Duodenal mucosa (tissue), 2 donors: ENCODE results near the gene SUPT3H.

ENCODE experiments used
- H3K27ac ChIP-seq: one replicate; pipeline ENCODE4 v1.7.0; 2013; ENCODE audit warnings: low read depth, low read length
- H3K27me3 ChIP-seq, 2 donors: one replicate each; pipeline ENCODE4 v1.7.0; 2013; ENCODE audit warnings: low read length in 2 of 2, control low read depth in 1 of 2; ENCODE audit not compliant: insufficient read depth in 2 of 2, control insufficient read depth in 1 of 2
- H3K36me3 ChIP-seq, 2 donors: one replicate each; pipeline ENCODE4 v1.7.0; 2013; ENCODE audit warnings: low read length in 2 of 2, control low read depth in 1 of 2; ENCODE audit not compliant: insufficient read depth in 2 of 2, control insufficient read depth in 1 of 2
- H3K4me1 ChIP-seq, 2 donors: one replicate each; pipeline ENCODE4 v1.7.0; 2013; ENCODE audit warnings: low read length in 2 of 2, control low read depth in 1 of 2; ENCODE audit not compliant: insufficient read depth in 2 of 2, control insufficient read depth in 1 of 2
- H3K4me3 ChIP-seq, 2 donors: one replicate each; pipeline ENCODE4 v1.7.0; 2013; ENCODE audit warnings: low read length in 2 of 2, low read depth in 1 of 2
- H3K9ac ChIP-seq, 2 donors: one replicate each; pipeline ENCODE4 v1.7.0; 2013; ENCODE audit warnings: low read length in 2 of 2, low read depth in 1 of 2
- H3K9me3 ChIP-seq, 2 donors: one replicate each; pipeline ENCODE4 v1.7.0; 2013; ENCODE audit warnings: low read length in 2 of 2, control low read depth in 1 of 2; ENCODE audit not compliant: control insufficient read depth in 1 of 2

Gene SUPT3H

DNA sequence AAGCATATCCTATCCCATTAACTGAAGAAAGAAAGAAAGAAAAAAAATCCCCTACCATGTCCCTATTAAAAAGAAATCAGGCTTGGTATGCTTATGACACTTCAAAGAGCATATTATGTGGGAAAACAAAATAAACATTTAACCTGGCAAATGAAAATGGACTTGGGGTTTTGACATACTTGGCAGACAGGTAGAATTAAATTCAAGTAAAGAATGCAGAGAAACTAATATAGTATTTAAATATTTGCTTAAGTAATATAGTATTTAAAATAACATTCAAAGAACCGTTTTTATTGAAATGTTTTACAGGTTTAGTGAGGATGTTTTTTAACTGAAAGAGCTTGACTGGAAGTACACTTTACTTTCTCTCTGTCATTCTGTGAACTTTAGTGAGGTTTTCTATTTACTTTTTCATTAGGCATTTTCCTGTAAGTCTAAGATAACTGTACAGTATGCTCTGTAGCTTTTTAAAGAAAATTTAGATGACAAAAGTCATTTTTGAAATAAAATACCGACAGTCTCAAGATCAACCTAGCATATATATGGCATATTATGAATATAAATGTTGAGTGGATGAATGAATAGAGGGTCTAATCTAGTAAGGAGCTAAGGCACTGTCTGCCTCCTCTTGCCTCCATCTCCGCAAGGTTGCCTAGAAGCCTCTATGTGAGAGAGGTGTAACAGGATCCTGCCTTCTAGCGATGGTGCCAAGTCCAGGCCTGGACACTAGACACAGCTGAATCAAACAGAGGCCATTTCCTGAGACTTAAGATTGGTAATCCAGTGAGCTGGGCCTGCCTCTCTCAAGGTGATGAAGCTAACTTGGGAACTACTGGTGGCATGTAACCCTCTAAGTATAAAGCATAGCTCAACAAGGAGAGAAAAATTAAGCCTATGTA, 394.0 kb downstream of the SUPT3H start:
- H3K4me1 ChIP-seq: no peaks in the 10 kb centered on the region
- no peak overlapping the region for H3K27ac ChIP-seq
- H3K9me3 ChIP-seq: no peaks in the 10 kb centered on the region
- H3K9ac ChIP-seq: no peak overlapping the region
- no peaks in the 10 kb centered on the region for H3K27me3 ChIP-seq
- H3K36me3 ChIP-seq: no peaks in the 10 kb centered on the region
- H3K4me3 ChIP-seq: no peak overlapping the region

GRCh38 chr6:44980841-44981240, 396.9 kb downstream of the SUPT3H start:
- no peak overlapping the region for H3K9ac ChIP-seq
- no peaks in the 10 kb centered on the region for H3K27me3 ChIP-seq
- no peak overlapping the region for H3K27ac ChIP-seq
- H3K36me3 ChIP-seq: no peaks in the 10 kb centered on the region
- no peaks in the 10 kb centered on the region for H3K4me1 ChIP-seq
- H3K4me3 ChIP-seq: no peak overlapping the region
- no peaks in the 10 kb centered on the region for H3K9me3 ChIP-seq

- no peak overlapping the region for H3K27ac ChIP-seq
- no peaks in the 10 kb centered on the region for H3K36me3 ChIP-seq
- no peak overlapping the region for H3K9ac ChIP-seq
- H3K4me3 ChIP-seq: no peak overlapping the region
- H3K4me1 ChIP-seq: no peaks in the 10 kb centered on the region
- H3K9me3 ChIP-seq: peaks cover 3 to 10% of the 10 kb centered on the region in 2 donors
- no peaks in the 10 kb centered on the region for H3K27me3 ChIP-seq
Observed at GRCh38 chr6:44976677-44977641, 400.8 kb downstream of the SUPT3H start.

DNA sequence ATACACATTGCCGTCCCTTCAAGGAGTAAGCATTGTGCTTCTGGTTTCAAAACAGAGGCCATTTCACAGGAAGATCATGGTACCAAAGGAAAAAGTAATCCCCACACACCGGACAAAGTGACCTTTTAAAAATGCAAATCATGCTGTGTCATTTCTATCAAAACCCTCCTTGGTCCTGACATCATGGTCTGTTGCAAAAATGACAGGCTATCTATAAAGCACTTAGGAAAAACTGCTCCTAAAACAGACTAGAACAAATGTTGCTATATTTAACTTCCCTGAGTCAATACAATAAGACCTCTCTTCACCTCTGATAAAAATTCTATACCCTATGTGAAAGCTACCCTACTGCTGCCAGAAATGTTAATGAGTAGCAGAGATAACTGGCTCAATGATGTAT, 403.2 kb downstream of the SUPT3H start:
- no peak overlapping the region for H3K27ac ChIP-seq
- peaks cover 3 to 10% of the 10 kb centered on the region in 2 donors for H3K9me3 ChIP-seq
- no peak overlapping the region for H3K9ac ChIP-seq
- no peaks in the 10 kb centered on the region for H3K4me1 ChIP-seq
- H3K36me3 ChIP-seq: no peaks in the 10 kb centered on the region
- no peaks in the 10 kb centered on the region for H3K27me3 ChIP-seq
- no peak overlapping the region for H3K4me3 ChIP-seq

DNA sequence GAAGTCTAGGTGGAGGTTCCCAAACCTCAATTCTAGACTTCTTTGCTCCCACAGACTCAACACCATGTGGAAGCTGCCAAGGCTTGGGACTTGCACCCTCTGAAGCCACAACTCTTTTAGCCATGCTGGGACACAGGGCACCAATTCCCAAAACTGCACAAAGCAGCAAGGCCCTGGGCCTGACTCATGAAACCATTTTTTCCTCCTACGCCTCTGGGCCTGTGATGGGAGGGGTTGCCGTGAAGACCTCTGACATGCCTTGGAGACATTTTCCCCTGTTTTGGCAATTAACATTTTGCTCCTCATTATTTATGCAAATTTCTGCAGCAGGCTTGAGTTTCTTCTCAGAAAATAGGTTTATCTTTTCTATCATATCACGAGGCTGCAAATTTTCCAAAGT, 405.0 kb downstream of the SUPT3H start:
- Histone ChIP-seq H3K9me3 (peaks cover 3 to 10% of the 10 kb centered on the region in 2 donors), H3K27me3 (no peaks in the 10 kb centered on the region), H3K9ac (no peak overlapping the region), H3K36me3 (no peaks in the 10 kb centered on the region), H3K27ac (no peak overlapping the region), H3K4me1 (no peaks in the 10 kb centered on the region), H3K4me3 (no peak overlapping the region)

GRCh38 chr6:44969446-44970185, 408.1 kb downstream of the SUPT3H start:
- H3K9ac ChIP-seq: no peak overlapping the region
- peaks cover 3 to 10% of the 10 kb centered on the region in 2 donors for H3K9me3 ChIP-seq
- H3K4me3 ChIP-seq: no peak overlapping the region
- no peaks in the 10 kb centered on the region for H3K27me3 ChIP-seq
- H3K4me1 ChIP-seq: no peaks in the 10 kb centered on the region
- H3K36me3 ChIP-seq: no peaks in the 10 kb centered on the region
- H3K27ac ChIP-seq: no peak overlapping the region

- Histone ChIP-seq H3K36me3 (no peaks in the 10 kb centered on the region), H3K27me3 (no peaks in the 10 kb centered on the region), H3K4me3 (no peak overlapping the region), H3K4me1 (no peaks in the 10 kb centered on the region), H3K9ac (no peak overlapping the region), H3K9me3 (peaks cover 0 to 3% of the 10 kb centered on the region in 2 donors), H3K27ac (no peak overlapping the region)
Observed at GRCh38 chr6:44967481-44967880, 410.3 kb downstream of the SUPT3H start.

DNA sequence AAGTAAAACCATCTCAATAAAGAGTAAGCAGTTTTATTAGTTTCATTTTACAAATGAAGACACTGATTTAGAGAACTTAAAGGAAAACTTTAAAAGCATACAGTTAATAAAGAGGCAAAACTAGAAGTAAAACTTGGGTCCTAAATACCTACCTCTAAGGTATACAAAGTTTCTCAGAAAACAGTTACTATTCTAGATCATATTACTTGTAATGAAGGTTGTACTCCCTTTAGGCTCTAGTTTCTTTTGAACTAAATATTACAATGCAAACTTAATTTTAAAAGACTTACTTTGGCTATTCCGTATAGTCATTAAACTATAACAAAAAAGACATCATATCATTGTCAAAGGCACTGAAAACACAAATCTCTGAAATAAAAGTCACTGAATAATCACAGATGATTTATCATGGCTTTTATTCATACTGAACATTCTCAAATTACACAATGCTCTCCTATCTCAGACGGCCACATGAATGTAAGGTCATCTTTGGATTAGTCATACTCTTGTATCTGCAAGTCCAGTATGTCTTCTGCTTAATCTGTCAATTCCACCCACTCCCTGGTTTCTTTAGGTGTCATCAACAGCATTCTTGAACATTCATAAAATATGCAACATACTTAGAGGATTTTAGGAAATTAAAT, 411.2 kb downstream of the SUPT3H start:
- H3K9ac ChIP-seq: no peak overlapping the region
- H3K4me3 ChIP-seq: no peak overlapping the region
- H3K27ac ChIP-seq: no peak overlapping the region
- H3K4me1 ChIP-seq: no peaks in the 10 kb centered on the region
- no peaks in the 10 kb centered on the region for H3K36me3 ChIP-seq
- no peaks in the 10 kb centered on the region for H3K27me3 ChIP-seq
- no peaks in the 10 kb centered on the region for H3K9me3 ChIP-seq

GRCh38 chr6:44965708-44966107, 412.0 kb downstream of the SUPT3H start:
- Histone ChIP-seq H3K9me3 (no peaks in the 10 kb centered on the region), H3K4me3 (no peak overlapping the region), H3K4me1 (no peaks in the 10 kb centered on the region), H3K36me3 (no peaks in the 10 kb centered on the region), H3K9ac (no peak overlapping the region), H3K27ac (no peak overlapping the region), H3K27me3 (no peaks in the 10 kb centered on the region)
